Inferior parietal cortex (tissue), 1 donor: ENCODE data around the gene MVD.

Source experiments
- DNase-seq: peaks from one replicate; pipeline ENCODE4 v3.0.0-alpha.2; 2016; ENCODE audit errors: extremely low spot score

The MVD gene

DNA sequence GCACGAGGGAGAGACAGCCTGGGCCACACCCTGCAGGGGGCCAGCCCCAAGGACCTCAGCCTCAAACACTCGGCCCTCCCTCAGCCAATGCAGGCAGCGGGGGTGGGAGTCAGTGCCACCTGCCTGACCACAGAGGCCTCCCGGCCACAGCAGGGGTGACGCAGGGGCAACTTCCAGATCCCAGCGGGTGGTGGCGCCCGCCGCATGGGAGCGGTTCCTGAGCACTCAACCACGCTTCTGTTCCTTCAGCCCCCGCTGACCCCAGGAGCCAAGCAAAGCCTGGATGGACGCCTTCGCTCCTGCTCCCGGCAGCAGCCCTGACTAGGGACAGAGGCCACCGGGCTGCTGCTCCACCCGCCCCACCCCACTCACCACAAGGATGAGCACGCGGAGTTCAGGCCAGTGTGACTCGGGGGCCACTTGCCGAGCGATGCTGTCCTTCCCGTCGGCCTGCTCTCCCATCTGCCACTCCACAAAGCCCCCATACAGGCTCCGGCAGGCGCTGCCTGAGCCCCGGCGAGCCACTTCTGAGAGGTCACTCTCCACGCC lies 7.1 kb downstream of the MVD start:
- DNase-seq = no peak

DNA sequence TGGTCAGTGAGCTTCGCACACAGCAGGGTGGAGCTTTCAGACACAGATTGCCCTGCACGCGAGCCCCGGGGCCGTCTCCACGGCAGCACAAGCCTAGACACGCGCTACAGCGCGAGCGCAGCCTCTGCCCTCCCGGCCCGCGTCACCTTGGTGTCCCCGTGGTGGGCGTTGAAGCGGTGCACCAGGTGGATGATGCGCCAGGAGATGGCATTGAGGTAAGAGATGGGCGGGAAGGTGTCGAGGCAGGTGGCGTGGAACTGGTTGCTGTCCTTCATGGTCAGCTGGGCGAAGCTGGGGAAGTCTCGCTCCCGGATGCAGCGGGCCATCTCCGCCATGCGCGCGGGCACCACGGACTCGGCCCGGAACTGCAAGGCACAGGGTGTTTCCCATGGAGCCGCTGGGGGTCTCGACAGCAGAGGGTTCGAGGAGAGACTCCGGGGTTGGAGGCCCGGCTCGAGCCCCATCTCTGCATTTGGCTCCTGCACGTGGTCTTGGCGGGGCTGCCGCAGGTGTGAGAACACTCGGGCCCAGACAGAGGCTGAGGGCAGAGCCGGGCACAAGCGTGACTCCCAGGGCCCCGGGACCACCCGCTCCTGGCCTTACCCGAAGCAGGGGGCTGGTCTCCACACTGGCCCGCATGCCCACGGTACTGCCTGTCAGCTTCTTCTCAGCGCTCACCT lies 7.7 kb downstream of the MVD start:
- no peak for DNase-seq

DNA sequence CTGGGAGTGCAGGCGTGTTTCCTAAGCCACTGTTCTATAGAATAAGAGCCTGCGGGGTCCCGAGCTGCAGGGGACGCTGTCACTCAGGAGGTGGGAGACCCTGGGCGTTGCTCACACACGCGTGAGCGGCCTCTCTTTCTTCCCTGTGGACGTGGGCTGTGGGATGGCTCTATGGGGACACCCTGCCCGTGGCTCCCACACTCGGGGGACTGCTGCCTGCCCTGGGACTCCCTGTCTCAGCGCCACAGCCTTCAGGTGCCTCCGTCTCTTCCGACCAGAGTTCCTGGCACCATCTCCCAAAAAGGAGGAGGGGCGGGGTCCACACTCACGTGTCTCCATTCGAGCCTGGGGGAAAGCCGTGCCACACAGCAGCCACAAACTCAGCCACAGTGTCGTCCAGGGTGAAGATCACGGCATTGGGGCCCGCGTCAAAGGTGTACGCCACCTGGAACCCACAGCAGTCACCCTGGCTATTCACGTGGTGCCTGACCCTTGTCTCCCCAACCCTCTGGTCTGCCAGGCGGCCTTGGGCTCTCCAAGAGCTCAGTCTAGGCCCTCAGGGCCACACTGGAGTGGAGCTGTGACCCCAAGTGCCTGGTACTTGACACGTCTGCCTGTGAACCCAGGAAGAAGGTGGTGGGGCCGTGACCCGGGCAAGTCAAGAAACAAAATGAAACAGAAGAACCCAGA lies 8.4 kb downstream of the MVD start:
- no peak for DNase-seq

GRCh38 chr16:88653596-88654362 lies 9.1 kb downstream of the MVD start:
- no peak for DNase-seq

DNA sequence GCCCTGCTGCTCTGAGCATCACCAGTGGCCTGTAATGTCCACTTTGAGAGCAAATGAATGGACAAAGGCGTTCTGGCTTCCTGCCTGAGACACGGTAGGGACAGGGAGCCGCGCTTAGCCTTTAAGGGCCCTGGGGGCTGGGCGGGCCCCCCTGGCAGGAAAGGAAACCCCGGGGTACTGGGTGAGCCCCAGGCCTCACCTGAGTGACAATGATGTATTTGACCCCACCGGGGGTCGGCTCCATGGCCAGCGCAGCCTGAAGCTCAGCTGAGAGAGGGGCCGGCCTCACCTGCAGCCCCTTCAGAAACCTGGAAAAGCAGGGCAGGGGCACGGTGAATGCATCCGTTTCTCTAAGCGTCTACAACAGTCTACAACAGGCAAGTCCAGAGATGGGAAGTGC lies 9.8 kb downstream of the MVD start:
- no peak for DNase-seq

- no peak for DNase-seq
These were observed 10.2 kb downstream of the MVD start for GRCh38 chr16:88652762-88653063.

DNA sequence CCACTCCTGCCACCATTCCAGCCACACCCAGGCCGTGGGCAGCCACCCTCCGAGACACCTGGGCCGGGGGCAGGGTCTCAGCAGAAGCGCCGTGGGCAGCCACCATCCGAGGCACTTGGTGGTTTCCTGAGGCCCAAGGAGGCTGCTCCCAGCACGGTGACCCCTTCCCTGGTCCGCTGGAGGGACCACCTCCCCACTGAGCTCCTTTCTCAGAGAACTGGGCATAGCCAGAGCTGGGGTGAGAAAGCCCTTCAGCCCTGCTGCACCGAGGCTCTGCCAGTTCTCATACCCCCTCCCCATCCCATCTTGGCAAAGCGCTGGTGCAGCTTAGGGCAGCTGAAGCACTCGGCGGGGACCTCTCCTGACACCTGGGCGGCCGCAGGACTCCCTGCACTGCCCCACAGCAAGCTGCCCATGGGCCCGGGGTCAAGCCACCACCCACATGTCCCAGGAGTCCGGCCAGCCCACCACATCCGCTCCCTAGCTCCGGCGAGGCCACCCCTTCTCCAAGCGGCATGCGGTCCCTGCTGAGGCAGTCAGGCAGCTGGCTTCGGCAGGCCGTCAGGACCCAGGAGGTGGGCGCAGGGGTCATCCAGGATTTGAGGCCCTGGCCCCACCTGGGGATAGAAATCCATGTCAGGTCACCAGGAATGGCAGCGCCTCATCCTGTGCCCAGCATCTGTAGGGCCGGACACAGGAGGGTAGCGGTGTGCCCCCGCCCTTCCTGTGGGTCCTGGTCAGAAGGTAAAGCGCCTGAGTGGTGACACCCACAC lies 10.7 kb downstream of the MVD start:
- DNase-seq = no peak

GRCh38 chr16:88651276-88651988 lies 11.5 kb downstream of the MVD start:
- no peak for DNase-seq

DNA sequence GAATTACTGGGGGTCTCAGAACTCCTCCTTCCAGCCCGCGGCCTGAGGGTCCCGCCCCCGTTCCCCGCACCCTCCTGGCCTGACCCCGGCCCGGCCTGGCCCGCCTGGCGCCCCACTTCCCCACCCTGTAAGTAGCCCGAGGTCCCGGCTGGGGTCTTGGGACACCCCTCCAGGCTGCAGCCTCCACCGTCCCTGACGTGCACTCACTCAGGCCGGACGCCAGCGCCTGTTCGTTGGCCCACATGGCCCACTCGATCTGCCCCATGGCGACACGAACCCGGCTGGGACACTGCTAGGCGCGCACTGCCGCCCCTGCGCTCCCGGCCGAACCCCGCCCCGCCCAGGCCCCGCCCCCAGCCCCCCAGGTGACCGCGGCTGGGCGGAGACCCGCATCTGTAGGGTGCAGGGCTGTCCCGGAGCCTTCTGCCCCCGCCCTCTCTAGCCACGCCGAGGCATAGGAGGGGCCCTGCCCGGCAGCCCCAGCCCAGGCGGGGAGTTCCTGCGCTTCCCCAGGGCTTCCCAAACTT lies 12.1 kb downstream of the MVD start, which contains the start of gene CYBA:
Gene CYBA (minus strand): TSS at position 305 of the 527 bp plus-strand sequence. CDS start 40 bp downstream, at position 265.
- DNase-seq = no peak

DNA sequence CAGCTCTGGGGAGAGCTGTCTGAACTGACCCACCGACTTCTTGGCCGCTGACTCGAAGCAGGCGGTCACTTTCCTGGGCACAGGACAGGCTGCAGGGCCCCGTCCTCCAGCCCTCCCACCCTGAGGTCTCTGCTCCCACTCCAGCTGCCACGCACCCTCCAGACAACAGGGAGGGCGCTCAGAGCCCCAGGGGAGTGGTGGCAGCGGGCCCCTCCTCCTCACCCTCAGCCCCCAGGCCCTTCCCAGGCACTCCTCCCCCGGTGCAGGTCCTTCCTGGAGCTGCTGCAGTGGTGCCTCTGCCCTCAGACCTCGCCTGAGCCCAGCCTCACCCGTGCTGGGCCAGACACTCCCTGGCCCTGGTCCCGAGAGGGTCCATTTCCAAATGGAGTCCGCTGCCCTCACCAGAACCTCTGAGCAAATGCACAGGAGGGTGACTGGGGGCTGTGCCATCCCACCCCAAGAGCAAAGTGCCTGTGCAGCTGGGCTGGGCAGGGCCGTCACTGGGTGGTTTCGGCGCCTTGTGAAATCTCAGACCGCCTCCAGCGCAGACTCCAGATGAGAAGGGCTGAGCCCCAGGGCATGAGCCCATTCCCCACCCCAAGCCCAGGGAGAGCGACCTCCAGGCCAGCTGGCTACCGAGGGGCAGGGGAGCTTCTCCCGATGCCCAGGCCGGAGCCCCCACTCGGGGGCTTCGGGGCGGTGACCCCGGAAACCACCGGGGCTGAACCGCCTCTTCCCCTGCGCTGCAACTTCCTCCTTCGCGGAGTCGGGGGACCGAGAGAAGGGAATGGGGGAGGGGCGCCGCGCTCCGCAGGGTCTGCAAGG lies 12.8 kb downstream of the MVD start:
- DNase-seq = no peak

GRCh38 chr16:88649195-88649923 lies 13.5 kb downstream of the MVD start:
- DNase-seq = no peak

GRCh38 chr16:88647178-88648070 lies 15.5 kb downstream of the MVD start:
- DNase-seq = no peak

DNA sequence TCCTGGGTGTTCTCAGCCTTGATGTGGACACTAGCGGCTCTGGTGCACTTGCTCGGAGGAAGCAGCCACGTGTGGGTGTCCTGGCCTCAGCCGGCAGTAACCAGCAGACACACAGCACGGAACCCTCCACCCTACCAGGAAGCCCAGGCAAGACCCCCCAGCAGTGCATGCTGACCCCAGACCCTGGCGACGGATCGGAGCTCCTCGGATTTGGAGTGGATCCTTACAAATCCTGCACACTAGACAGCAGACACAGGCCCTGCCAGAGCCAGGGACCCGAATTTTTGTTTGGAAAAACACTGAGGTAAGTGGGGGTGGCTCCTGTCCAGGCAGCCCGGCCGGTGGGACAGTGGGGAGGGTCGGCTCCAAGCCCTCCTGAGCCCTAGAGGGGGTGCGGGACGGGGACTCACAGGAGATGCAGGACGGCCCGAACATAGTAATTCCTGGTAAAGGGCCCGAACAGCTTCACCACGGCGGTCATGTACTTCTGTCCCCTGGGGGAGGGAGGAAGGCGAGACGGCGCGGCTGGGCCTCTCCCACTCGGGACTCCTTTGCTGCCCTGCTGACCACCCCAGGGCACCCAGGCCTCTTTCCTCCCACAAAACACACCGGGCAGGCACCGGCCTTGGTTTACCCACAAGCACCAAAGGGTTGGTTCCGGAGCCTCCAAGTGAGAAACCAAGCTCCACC lies 16.4 kb downstream of the MVD start:
- DNase-seq = no peak

- no peak for DNase-seq
These were observed 16.9 kb downstream of the MVD start for GRCh38 chr16:88645941-88646340.

DNA sequence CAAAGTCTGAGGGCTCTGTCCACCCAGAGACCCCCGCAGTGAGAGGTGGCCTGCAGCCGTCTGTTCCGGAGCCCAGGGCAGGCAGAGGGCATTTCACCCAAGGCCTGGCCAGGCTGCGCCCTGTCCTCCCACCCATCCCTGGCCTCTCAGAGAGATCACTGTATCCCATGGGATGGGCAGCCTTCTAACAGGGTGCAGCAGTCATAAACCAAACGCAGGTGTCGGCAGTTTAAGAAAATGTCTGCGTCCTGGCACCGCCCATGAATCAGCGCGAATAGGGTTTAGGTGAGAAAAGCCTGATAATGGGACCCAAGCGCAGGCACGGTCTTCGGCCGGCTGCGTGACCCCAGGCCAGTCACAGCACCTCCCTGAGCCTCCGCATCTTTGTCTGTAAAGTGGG lies 17.4 kb downstream of the MVD start:
- DNase-seq = no peak

DNA sequence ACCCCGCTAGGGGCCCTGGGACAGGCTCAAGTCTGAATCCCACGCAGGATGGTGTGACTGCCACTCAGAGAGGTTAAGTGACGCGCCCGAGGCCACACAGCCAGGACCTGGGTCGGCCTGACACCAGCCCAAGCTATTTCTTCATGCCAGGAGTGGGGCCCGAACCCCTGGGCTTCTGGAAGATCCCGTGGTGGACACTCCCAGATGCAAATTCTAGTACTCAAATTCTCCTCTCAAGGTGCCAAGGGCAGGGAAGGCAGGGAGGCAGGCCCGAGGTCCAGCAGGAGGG lies 19.3 kb downstream of the MVD start:
- no peak for DNase-seq

- DNase-seq = no peak
These were observed 19.8 kb downstream of the MVD start for GRCh38 chr16:88642881-88643643.
